MCF 10A (cell line): ENCODE data around the gene AUP1. TPM values are rescaled to one million over a fixed set of nuclear protein-coding genes. Genes with fewer than 3 reads are reported as not detected.

ENCODE experiments used
- BruUV-seq: library from RNA; stranded (reverse); fragments of 400-500 nt; replicated peaks from 2 replicates; lab custom pipeline; 2021; lab: Mats Ljungman, UMichigan
- CTCF ChIA-PET: fragments of 300-600 bp; sonication (Branson Sonifier 250); formaldehyde crosslinking; extraction: SDS; loops from one replicate; lab custom pipeline; 2021; ENCODE audit warnings: antibody characterized with exemption, inconsistent platforms; lab: Yijun Ruan, JAX
- POLR2A ChIA-PET: fragments of 300-600, 350-650 bp; sonication (Branson Sonifier 250); formaldehyde crosslinking; extraction: SDS; loops from one replicate; lab custom pipeline; 2020; ENCODE audit warnings: antibody characterized with exemption, inconsistent platforms; lab: Yijun Ruan, JAX
- DNase-seq: peaks from one replicate; pipeline ENCODE4 v3.0.0-alpha.2; 2018; ENCODE audit not compliant: unreplicated experiment
- H3K27ac Mint-ChIP-seq: one replicate; pipeline ENCODE4 v1.8.0; 2022; ENCODE audit warnings: mild to moderate bottlenecking, low read depth, mixed read lengths; ENCODE audit not compliant: unreplicated experiment
- H3K27me3 Mint-ChIP-seq: one replicate; pipeline ENCODE4 v1.8.0; 2022; ENCODE audit warnings: mixed read lengths; ENCODE audit not compliant: insufficient read depth, unreplicated experiment
- H3K36me3 Mint-ChIP-seq: one replicate; pipeline ENCODE4 v1.8.0; 2022; ENCODE audit warnings: mild to moderate bottlenecking, moderate library complexity, mixed read lengths; ENCODE audit not compliant: insufficient read depth, unreplicated experiment
- H3K4me1 Mint-ChIP-seq: one replicate; pipeline ENCODE4 v1.8.0; 2022; ENCODE audit warnings: mixed read lengths; ENCODE audit not compliant: insufficient read depth, unreplicated experiment
- H3K4me3 Mint-ChIP-seq: one replicate; pipeline ENCODE4 v1.8.0; 2022; ENCODE audit warnings: mild to moderate bottlenecking, moderate library complexity, mixed read lengths; ENCODE audit not compliant: unreplicated experiment
- H3K9me3 Mint-ChIP-seq: one replicate; pipeline ENCODE4 v1.8.0; 2022; ENCODE audit warnings: mixed read lengths; ENCODE audit not compliant: unreplicated experiment
- intact Hi-C: fragments of 100-400 bp; cut with micrococcal nuclease; formaldehyde crosslinking; loops from 2 replicates; pipeline ENCODE4 v1.14.1; 2022
- total RNA-seq: library from RNA; stranded (reverse); gene quantifications from 2 replicates; pipeline ENCODE4 v1.2.3, GENCODE V29; 2022
- TF ChIP-seq, protein P1 (sequence below): fragments of 200-600 bp; IDR thresholded peaks from one replicate; pipeline ENCODE4 v1.8.0; 2022; ENCODE audit warnings: antibody characterized with exemption, mild to moderate bottlenecking; ENCODE audit not compliant: unreplicated experiment

Gene AUP1
- total RNA-seq, 1 experiment from 2014 or later: 140 TPM

DNA sequence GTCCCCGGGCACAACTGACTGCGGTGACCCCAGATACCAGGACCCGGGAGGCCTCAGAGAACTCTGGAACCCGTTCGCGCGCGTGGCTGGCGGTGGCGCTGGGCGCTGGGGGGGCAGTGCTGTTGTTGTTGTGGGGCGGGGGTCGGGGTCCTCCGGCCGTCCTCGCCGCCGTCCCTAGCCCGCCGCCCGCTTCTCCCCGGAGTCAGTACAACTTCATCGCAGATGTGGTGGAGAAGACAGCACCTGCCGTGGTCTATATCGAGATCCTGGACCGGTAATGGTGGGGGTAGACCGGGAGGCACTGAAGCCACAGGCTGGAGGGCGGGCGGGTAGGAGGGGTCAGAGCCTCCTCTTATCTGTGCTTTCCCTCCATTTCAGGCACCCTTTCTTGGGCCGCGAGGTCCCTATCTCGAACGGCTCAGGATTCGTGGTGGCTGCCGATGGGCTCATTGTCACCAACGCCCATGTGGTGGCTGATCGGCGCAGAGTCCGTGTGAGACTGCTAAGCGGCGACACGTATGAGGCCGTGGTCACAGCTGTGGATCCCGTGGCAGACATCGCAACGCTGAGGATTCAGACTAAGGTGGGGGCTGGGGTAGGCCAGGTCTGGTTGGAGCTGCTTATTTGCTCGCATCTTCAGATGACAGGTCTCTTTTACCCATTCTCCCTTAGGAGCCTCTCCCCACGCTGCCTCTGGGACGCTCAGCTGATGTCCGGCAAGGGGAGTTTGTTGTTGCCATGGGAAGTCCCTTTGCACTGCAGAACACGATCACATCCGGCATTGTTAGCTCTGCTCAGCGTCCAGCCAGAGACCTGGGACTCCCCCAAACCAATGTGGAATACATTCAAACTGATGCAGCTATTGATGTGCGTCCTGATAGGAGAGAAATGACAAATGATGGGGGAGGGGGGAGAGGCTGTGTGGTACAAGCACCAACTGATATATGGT is 1.0 kb upstream of the AUP1 start:
- CTCF ChIA-PET: interaction anchor here (0.6 to 7.3 kb wide), 11 partner anchors 13 to 66 kb away, joined by 3 to 80 read pairs (median 4); partner anchors contain the start of genes CCDC142 and TTC31

DNA sequence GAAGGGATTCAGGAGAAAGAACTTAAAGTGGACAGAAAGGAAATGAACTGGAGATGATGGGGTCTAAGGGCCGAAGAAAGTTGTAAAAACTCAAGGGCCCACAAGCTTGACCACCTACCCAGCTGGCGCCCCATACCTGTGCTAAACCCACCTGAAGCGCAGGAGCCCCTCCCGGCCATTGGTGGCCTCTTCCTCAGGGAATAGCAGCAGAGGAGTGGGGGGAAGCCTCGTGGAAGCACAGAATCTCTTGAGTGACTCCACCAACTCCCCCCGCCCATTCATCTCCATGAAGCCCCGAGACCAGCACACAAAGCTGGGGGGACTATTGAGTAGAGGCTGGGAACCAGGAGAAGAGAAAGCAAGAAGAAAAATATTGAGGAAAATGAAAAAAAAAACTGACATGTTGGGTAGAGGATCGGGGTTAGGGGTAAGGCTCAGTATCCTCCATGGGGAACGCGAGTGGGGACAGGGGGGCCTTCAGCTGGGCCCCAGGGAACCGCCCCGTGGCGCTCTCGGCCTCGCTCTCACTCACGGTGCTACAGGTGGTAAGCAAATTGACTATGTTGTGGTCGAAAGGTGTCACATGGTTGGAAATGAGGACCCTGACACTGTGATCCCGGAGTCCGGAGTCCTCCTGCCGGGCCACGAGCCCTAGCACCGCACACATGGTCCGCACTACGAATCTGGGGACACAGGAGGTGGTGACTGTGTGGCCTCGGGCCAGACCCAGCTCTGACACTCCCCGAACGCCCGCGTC is 728 bp downstream of the AUP1 start:
- peak overlapping the region; percentile 94 for H3K4me3 Mint-ChIP-seq
- H3K27ac Mint-ChIP-seq: peak overlapping the region; percentile 91
- CTCF ChIA-PET: interaction anchor here (0.6 to 7.3 kb wide), 4 partner anchors 37 to 59 kb away, joined by 3 to 80 read pairs (median 12); partner anchors contain the start of genes CCDC142 and TTC31
- TF ChIP-seq, protein P1, sequence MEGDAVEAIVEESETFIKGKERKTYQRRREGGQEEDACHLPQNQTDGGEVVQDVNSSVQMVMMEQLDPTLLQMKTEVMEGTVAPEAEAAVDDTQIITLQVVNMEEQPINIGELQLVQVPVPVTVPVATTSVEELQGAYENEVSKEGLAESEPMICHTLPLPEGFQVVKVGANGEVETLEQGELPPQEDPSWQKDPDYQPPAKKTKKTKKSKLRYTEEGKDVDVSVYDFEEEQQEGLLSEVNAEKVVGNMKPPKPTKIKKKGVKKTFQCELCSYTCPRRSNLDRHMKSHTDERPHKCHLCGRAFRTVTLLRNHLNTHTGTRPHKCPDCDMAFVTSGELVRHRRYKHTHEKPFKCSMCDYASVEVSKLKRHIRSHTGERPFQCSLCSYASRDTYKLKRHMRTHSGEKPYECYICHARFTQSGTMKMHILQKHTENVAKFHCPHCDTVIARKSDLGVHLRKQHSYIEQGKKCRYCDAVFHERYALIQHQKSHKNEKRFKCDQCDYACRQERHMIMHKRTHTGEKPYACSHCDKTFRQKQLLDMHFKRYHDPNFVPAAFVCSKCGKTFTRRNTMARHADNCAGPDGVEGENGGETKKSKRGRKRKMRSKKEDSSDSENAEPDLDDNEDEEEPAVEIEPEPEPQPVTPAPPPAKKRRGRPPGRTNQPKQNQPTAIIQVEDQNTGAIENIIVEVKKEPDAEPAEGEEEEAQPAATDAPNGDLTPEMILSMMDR: no peak
- POLR2A ChIA-PET: interaction anchor here (0.7 to 8.1 kb wide), 19 partner anchors 8 to 107 kb away, joined by 3 to 135 read pairs (median 5); partner anchors contain the start of genes C2orf81, CCDC142, INO80B and MOGS
- intact Hi-C loops: loop anchor here (1.0 kb wide), 1 partner anchor 21 kb away; the partner anchor contains the start of gene PCGF1
- H3K27me3 Mint-ChIP-seq: no peaks in the 10 kb centered on the region
- H3K4me1 Mint-ChIP-seq: peaks cover 38% of the 10 kb centered on the region
- TSS peak; percentile 55 for BruUV-seq
- H3K36me3 Mint-ChIP-seq: peaks cover 31% of the 10 kb centered on the region
- H3K9me3 Mint-ChIP-seq: no peaks in the 10 kb centered on the region
- no peak for DNase-seq

More for the DNA sequence above, 1.0 kb upstream of the AUP1 start:
- POLR2A ChIA-PET: interaction anchor here (0.6 to 8.1 kb wide), 25 partner anchors 8 to 1116 kb away, joined by 3 to 135 read pairs (median 5); partner anchors contain the start of genes C2orf81, CCDC142, INO80B and MRPL19
- TF ChIP-seq, protein P1: no peak
- BruUV-seq: TSS peak; percentile 28
- Mint-ChIP-seq H3K9me3 (no peaks in the 10 kb centered on the region), H3K27ac (peak overlapping the region; percentile 91), H3K27me3 (no peaks in the 10 kb centered on the region), H3K4me3 (peak overlapping the region; percentile 94), H3K36me3 (peaks cover 26% of the 10 kb centered on the region), H3K4me1 (peaks cover 38% of the 10 kb centered on the region)
- intact Hi-C loops: loop anchor here (5.0 kb wide), 1 partner anchor 193 kb away; no protein-coding TSS in a partner anchor
- peak; percentile 22 for DNase-seq

DNA sequence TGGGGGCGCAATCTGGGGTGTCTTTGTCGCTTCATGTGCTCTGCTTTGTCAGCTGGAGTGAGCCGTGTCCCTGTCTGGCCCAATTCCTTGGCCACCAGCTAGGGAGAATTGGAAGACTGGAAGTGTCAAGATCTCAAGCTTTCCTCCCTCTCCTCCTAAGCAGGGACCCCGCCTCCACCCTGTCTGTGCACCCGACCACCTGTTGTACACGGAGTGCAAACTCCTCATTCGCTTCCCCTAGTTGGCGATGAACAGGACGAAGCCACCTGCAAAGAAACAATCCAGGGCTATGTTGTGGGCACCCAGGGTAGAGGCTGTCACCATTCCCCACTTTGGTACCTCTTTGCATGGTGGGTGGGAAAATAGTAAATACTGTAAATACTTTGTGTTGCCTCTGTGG is 1.8 kb downstream of the AUP1 start:
- no TSS peak for BruUV-seq
- H3K27ac Mint-ChIP-seq: peak overlapping the region; percentile 91
- intact Hi-C loops: no loop called here
- no peaks in the 10 kb centered on the region for H3K27me3 Mint-ChIP-seq
- no peak for DNase-seq
- POLR2A ChIA-PET: interaction anchor here (4.8 to 8.1 kb wide), 2 partner anchors 21 to 45 kb away, joined by 65 to 135 read pairs; partner anchors contain the start of genes CCDC142, PCGF1 and TTC31
- H3K9me3 Mint-ChIP-seq: no peaks in the 10 kb centered on the region
- TF ChIP-seq, protein P1: no peak
- H3K4me3 Mint-ChIP-seq: peak overlapping the region; percentile 94
- H3K36me3 Mint-ChIP-seq: peaks cover 31% of the 10 kb centered on the region
- CTCF ChIA-PET: interaction anchor here (0.7 to 7.3 kb wide), 3 partner anchors 40 to 61 kb away, joined by 3 to 80 read pairs (median 14); partner anchors contain the start of genes CCDC142 and TTC31
- peaks cover 38% of the 10 kb centered on the region for H3K4me1 Mint-ChIP-seq
